Caco-2 (cell line): ENCODE measurements around the gene PCED1B. TPM values are rescaled to one million over a fixed set of nuclear protein-coding genes. Genes with fewer than 3 reads are reported as not detected.
"Not testable (repeated sequence)": the region's sequence is repeated elsewhere in the genome, so short reads cannot be mapped to it uniquely, and the experiment has no call there.

Experiments used
- BruUV-seq: library from RNA; stranded (reverse); fragments of 400-500 nt; replicated peaks from 2 replicates; lab custom pipeline; 2021; lab: Mats Ljungman, UMichigan
- CTCF ChIA-PET: fragments of 300-600 bp; sonication (Branson Sonifier 250); formaldehyde crosslinking; loops from one replicate; lab custom pipeline; 2022; ENCODE audit warnings: antibody characterized with exemption; lab: Charles Lee
- POLR2A ChIA-PET: fragments of 300-600 bp; sonication (Branson Sonifier 250); formaldehyde crosslinking; loops from one replicate; lab custom pipeline; 2022; ENCODE audit warnings: antibody characterized with exemption; lab: Charles Lee
- DNase-seq, 2 experiments: peaks; one replicate each; pipeline versions ENCODE4 v3.0.0 to v3.0.0-alpha.2; 2020 to 2022
- H3K27me3 ChIP-seq: replicated peaks from 2 replicates; pipeline ENCODE4 v1.6.0; 2011; ENCODE audit warnings: low read length; ENCODE audit not compliant: control insufficient read depth, insufficient read depth
- H3K36me3 ChIP-seq: 2 replicates; pipeline ENCODE4 v1.5.1; 2011; ENCODE audit warnings: low read length; ENCODE audit not compliant: control insufficient read depth, insufficient read depth
- H3K4me1 ChIP-seq: fragments of 250-450 bp; sonication (Bioruptor Pico); 2 replicates; pipeline ENCODE4 v1.5.1; 2020; ENCODE audit warnings: mild to moderate bottlenecking
- H3K4me3 ChIP-seq: 2 replicates; pipeline ENCODE4 v1.5.1; 2011; ENCODE audit warnings: low read depth, mild to moderate bottlenecking, control low read depth, low read length
- H3K9me3 ChIP-seq: fragments of 250-450 bp; sonication (Bioruptor Pico); 2 replicates; pipeline ENCODE4 v1.5.1; 2020; ENCODE audit warnings: mild to moderate bottlenecking, moderate library complexity
- H3K27ac Mint-ChIP-seq: one replicate; pipeline ENCODE4 v1.8.0; 2022; ENCODE audit warnings: mixed read lengths; ENCODE audit not compliant: unreplicated experiment
- H3K27me3 Mint-ChIP-seq: one replicate; pipeline ENCODE4 v1.8.0; 2022; ENCODE audit warnings: mixed read lengths; ENCODE audit not compliant: insufficient read depth, unreplicated experiment
- H3K36me3 Mint-ChIP-seq: one replicate; pipeline ENCODE4 v1.8.0; 2022; ENCODE audit warnings: mild to moderate bottlenecking, mixed read lengths; ENCODE audit not compliant: insufficient read depth, unreplicated experiment
- H3K4me1 Mint-ChIP-seq: one replicate; pipeline ENCODE4 v1.8.0; 2022; ENCODE audit warnings: low read depth, mixed read lengths; ENCODE audit not compliant: unreplicated experiment
- H3K4me3 Mint-ChIP-seq: one replicate; pipeline ENCODE4 v1.8.0; 2022; ENCODE audit warnings: mild to moderate bottlenecking, moderate library complexity, mixed read lengths; ENCODE audit not compliant: unreplicated experiment
- H3K9me3 Mint-ChIP-seq: one replicate; pipeline ENCODE4 v1.8.0; 2022; ENCODE audit warnings: mixed read lengths; ENCODE audit not compliant: unreplicated experiment
- intact Hi-C: fragments of 100-400 bp; cut with micrococcal nuclease; formaldehyde crosslinking; loops from one replicate; pipeline ENCODE4 v1.10.0; 2022; ENCODE audit not compliant: unreplicated experiment
- total RNA-seq: library from RNA; stranded (reverse); gene quantifications from 2 replicates; pipeline ENCODE4 v1.2.3, GENCODE V29; 2022
- TF ChIP-seq, protein P1 (sequence below), 2 experiments: fragments of 200-600 bp in 1 of 2; IDR thresholded peaks; 1 replicate in 1 of 2; 2 replicates in 1 of 2; pipeline versions ENCODE4 v1.5.1 to v1.8.0; 2011 to 2022; ENCODE audit warnings: antibody characterized with exemption in 1 of 2, control low read depth in 1 of 2, inconsistent platforms in 1 of 2, low read depth in 1 of 2, low read length in 1 of 2, mild to moderate bottlenecking in 1 of 2, moderate library complexity in 1 of 2; ENCODE audit not compliant: insufficient read depth in 1 of 2, severe bottlenecking in 1 of 2, unreplicated experiment in 1 of 2

PCED1B gene
- total RNA-seq, 1 experiment from 2014 or later, result 7.0 TPM

GRCh38 chr12:47200446-47200845 lies 121.0 kb downstream of the PCED1B start:
- Mint-ChIP-seq H3K4me1 (no peaks in the 10 kb centered on the region), H3K27me3 (no peaks in the 10 kb centered on the region), H3K27ac (no peak overlapping the region), H3K4me3 (no peak overlapping the region), H3K36me3 (no peaks in the 10 kb centered on the region), H3K9me3 (peaks cover 17% of the 10 kb centered on the region)
- DNase-seq, result no peak
- BruUV-seq, result no TSS peak
- intact Hi-C loops, result no loop called here
- peaks cover 6% of the 10 kb centered on the region; the same call in 1 of the 2 replicates for H3K9me3 ChIP-seq
- ChIA-PET POLR2A (no interaction called here), CTCF (no interaction called here)
- H3K4me3 ChIP-seq, result no peak overlapping the region
- no peaks in the 10 kb centered on the region for H3K36me3 ChIP-seq
- TF ChIP-seq, protein P1, sequence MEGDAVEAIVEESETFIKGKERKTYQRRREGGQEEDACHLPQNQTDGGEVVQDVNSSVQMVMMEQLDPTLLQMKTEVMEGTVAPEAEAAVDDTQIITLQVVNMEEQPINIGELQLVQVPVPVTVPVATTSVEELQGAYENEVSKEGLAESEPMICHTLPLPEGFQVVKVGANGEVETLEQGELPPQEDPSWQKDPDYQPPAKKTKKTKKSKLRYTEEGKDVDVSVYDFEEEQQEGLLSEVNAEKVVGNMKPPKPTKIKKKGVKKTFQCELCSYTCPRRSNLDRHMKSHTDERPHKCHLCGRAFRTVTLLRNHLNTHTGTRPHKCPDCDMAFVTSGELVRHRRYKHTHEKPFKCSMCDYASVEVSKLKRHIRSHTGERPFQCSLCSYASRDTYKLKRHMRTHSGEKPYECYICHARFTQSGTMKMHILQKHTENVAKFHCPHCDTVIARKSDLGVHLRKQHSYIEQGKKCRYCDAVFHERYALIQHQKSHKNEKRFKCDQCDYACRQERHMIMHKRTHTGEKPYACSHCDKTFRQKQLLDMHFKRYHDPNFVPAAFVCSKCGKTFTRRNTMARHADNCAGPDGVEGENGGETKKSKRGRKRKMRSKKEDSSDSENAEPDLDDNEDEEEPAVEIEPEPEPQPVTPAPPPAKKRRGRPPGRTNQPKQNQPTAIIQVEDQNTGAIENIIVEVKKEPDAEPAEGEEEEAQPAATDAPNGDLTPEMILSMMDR (IDR thresholded peaks at IDR 0.05; ENCODE audit: insufficient read depth in 1 of 2, low read depth in 1 of 2, low read length in 1 of 2, severe bottlenecking in 1 of 2, unreplicated experiment in 1 of 2), result no peak
- no peaks in the 10 kb centered on the region for H3K4me1 ChIP-seq
- H3K27me3 ChIP-seq, result no peaks in the 10 kb centered on the region

DNA sequence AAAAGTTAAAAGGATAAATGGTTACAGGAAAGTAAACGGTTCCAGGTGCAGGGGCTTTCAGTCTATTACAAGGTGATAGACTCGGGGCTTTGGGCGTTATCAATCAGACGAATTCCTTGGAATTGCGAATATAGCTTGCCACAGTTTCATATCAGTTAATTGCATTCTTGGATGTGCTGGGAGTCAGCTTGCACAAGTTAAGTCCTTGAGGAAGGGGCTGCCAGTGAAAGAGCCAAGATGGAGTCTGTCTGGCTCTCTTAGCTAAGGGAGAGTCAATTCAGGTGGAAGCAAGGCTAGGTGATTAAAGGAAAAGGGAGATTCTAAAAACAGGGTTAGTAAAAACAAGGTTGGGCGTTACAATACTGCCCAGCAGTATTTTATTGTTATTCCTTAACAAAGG lies 121.8 kb downstream of the PCED1B start:
- H3K27me3 Mint-ChIP-seq, H3K4me1 ChIP-seq, intact Hi-C loops, H3K4me1 Mint-ChIP-seq, POLR2A ChIA-PET, H3K27ac Mint-ChIP-seq, H3K27me3 ChIP-seq, BruUV-seq, H3K36me3 Mint-ChIP-seq, H3K4me3 ChIP-seq, DNase-seq, CTCF ChIA-PET, H3K36me3 ChIP-seq, H3K9me3 ChIP-seq, H3K4me3 Mint-ChIP-seq: not testable (repeated sequence)
- H3K9me3 Mint-ChIP-seq, result peaks cover 24% of the 10 kb centered on the region

DNA sequence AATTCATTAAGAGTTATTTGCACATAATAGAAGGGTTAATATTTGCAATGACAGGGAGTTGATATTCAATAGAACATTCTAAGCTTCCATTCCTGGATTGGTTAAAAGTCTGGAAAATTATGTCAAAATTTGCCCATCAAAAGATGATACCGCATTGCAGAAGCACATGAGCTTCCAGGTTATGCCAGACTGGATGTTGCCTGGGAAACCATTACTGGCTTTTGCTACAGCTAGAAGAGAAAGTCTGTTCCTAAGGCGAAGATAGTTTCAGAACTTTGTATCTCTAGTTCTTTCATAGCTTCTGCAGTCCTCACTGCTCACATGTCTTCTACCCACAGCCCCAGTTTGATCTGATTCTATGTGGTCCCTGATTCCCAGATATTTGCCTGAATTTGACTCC lies 122.8 kb downstream of the PCED1B start:
- ChIA-PET POLR2A (no interaction called here), CTCF (no interaction called here)
- Histone ChIP-seq H3K27me3 (no peaks in the 10 kb centered on the region), H3K36me3 (no peaks in the 10 kb centered on the region), H3K4me3 (no peak overlapping the region), H3K9me3 (peaks cover 6% of the 10 kb centered on the region; the same call in 1 of the 2 replicates), H3K4me1 (no peaks in the 10 kb centered on the region; the same call in 1 of the 2 replicates)
- Mint-ChIP-seq H3K27ac (no peak overlapping the region), H3K4me3 (no peak overlapping the region), H3K27me3 (no peaks in the 10 kb centered on the region), H3K36me3 (no peaks in the 10 kb centered on the region), H3K9me3 (peaks cover 24% of the 10 kb centered on the region), H3K4me1 (no peaks in the 10 kb centered on the region)
- no TSS peak for BruUV-seq
- intact Hi-C loops, result no loop called here
- TF ChIP-seq, protein P1 (IDR thresholded peaks at IDR 0.05; ENCODE audit: insufficient read depth in 1 of 2, low read depth in 1 of 2, low read length in 1 of 2, severe bottlenecking in 1 of 2, unreplicated experiment in 1 of 2), result no peak
- DNase-seq, result no peak
